H9 (cell line): ENCODE results near the gene TPP1. TPM values are rescaled to one million over a fixed set of nuclear protein-coding genes. Genes with fewer than 3 reads are reported as not detected.

ENCODE experiments used
- DNase-seq: peaks from one replicate; pipeline ENCODE4 v3.0.0-alpha.2; 2017
- H2AFZ ChIP-seq: one replicate; pipeline ENCODE4 v1.6.1; 2013; ENCODE audit warnings: mild to moderate bottlenecking, low read length, control low read depth, moderate library complexity
- H2AK5ac ChIP-seq: 2 replicates; pipeline ENCODE4 v1.6.1; 2013; ENCODE audit warnings: low read length, control low read depth, mixed read lengths; ENCODE audit not compliant: insufficient read length
- H2BK120ac ChIP-seq: one replicate; pipeline ENCODE4 v1.6.1; 2013; ENCODE audit warnings: low read depth, mild to moderate bottlenecking, low read length, control low read depth, inconsistent platforms; ENCODE audit not compliant: poor library complexity, severe bottlenecking
- H2BK12ac ChIP-seq: 2 replicates; pipeline ENCODE4 v1.6.1; 2013; ENCODE audit warnings: low read length, control low read depth, mixed read lengths, low read depth; ENCODE audit not compliant: insufficient read length
- H2BK15ac ChIP-seq: 2 replicates; pipeline ENCODE4 v1.6.1; 2013; ENCODE audit warnings: low read depth, low read length, control low read depth
- H2BK20ac ChIP-seq: one replicate; pipeline ENCODE4 v1.6.1; 2013; ENCODE audit warnings: low read depth, mild to moderate bottlenecking, low read length, control low read depth, inconsistent platforms; ENCODE audit not compliant: poor library complexity, severe bottlenecking
- H2BK5ac ChIP-seq: 2 replicates; pipeline ENCODE4 v1.6.1; 2013; ENCODE audit warnings: low read length, control low read depth, mixed read lengths; ENCODE audit not compliant: insufficient read length
- H3K14ac ChIP-seq: 2 replicates; pipeline ENCODE4 v1.6.1; 2013; ENCODE audit warnings: low read length, control low read depth; ENCODE audit not compliant: insufficient read depth
- H3K18ac ChIP-seq: 2 replicates; pipeline ENCODE4 v1.6.1; 2013; ENCODE audit warnings: low read depth, mild to moderate bottlenecking, mixed read lengths, low read length, control low read depth; ENCODE audit not compliant: insufficient read length
- H3K23ac ChIP-seq: 2 replicates; pipeline ENCODE4 v1.6.1; 2013; ENCODE audit warnings: low read length, control low read depth, mixed read lengths, low read depth; ENCODE audit not compliant: insufficient read length
- H3K23me2 ChIP-seq: 2 replicates; pipeline ENCODE4 v1.6.1; 2013; ENCODE audit warnings: low read depth, mild to moderate bottlenecking, mixed read lengths, low read length, control low read depth; ENCODE audit not compliant: insufficient read length, poor library complexity, severe bottlenecking
- H3K27ac ChIP-seq: 2 replicates; pipeline ENCODE4 v1.5.1; 2013; ENCODE audit warnings: low read length, control low read depth, mixed read lengths, low read depth; ENCODE audit not compliant: insufficient read length
- H3K27me3 ChIP-seq: 2 replicates; pipeline ENCODE4 v1.6.1; 2013; ENCODE audit warnings: low read length, control low read depth, inconsistent platforms; ENCODE audit not compliant: insufficient read depth
- H3K4ac ChIP-seq: 2 replicates; pipeline ENCODE4 v1.6.1; 2013; ENCODE audit warnings: low read depth, mild to moderate bottlenecking, control low read depth, inconsistent platforms, low read length, moderate library complexity
- H3K4me1 ChIP-seq: 2 replicates; pipeline ENCODE4 v1.6.1; 2013; ENCODE audit warnings: low read length, control low read depth, inconsistent platforms; ENCODE audit not compliant: insufficient read depth
- H3K4me2 ChIP-seq: 2 replicates; pipeline ENCODE4 v1.6.1; 2013; ENCODE audit warnings: low read length, control low read depth, mixed read lengths; ENCODE audit not compliant: insufficient read length, insufficient read depth
- H3K56ac ChIP-seq: 2 replicates; pipeline ENCODE4 v1.6.1; 2013; ENCODE audit warnings: low read depth, mild to moderate bottlenecking, mixed read lengths, low read length, control low read depth; ENCODE audit not compliant: insufficient read length
- H3K79me1 ChIP-seq: 2 replicates; pipeline ENCODE4 v1.6.1; 2013; ENCODE audit warnings: low read depth, mild to moderate bottlenecking, moderate library complexity, low read length, control low read depth, inconsistent platforms; ENCODE audit not compliant: insufficient read depth, poor library complexity, severe bottlenecking
- H3K79me2 ChIP-seq: 2 replicates; pipeline ENCODE4 v1.6.1; 2013; ENCODE audit warnings: low read length, control low read depth, inconsistent platforms; ENCODE audit not compliant: insufficient read depth
- H3K9ac ChIP-seq: 2 replicates; pipeline ENCODE4 v1.6.1; 2013; ENCODE audit warnings: low read length, control low read depth, mixed read lengths; ENCODE audit not compliant: insufficient read length; ENCODE audit errors: extremely low read depth
- H3K9me3 ChIP-seq: one replicate; pipeline ENCODE4 v1.6.1; 2013; ENCODE audit warnings: low read depth, low read length, inconsistent platforms; ENCODE audit not compliant: control insufficient read depth
- H3T11ph ChIP-seq: one replicate; pipeline ENCODE4 v1.6.1; 2013; ENCODE audit warnings: mild to moderate bottlenecking, low read length, control low read depth, inconsistent platforms
- H4K20me1 ChIP-seq: one replicate; pipeline ENCODE4 v1.6.1; 2013; ENCODE audit not compliant: control insufficient read depth, insufficient read length, insufficient read depth
- H4K5ac ChIP-seq: 2 replicates; pipeline ENCODE4 v1.6.1; 2013; ENCODE audit warnings: low read depth, mild to moderate bottlenecking, mixed read lengths, low read length, control low read depth; ENCODE audit not compliant: insufficient read length
- H4K8ac ChIP-seq: replicated peaks from 2 replicates; pipeline ENCODE4 v1.6.1; 2013; ENCODE audit warnings: low read length, control low read depth, mixed read lengths, low read depth; ENCODE audit not compliant: insufficient read length
- H4K91ac ChIP-seq: 2 replicates; pipeline ENCODE4 v1.6.1; 2013; ENCODE audit warnings: low read depth, mild to moderate bottlenecking, moderate library complexity, mixed read lengths, low read length, control low read depth; ENCODE audit not compliant: insufficient read length
- H3K27ac Mint-ChIP-seq, 3 experiments: 2 replicates in 2 of 3; 3 replicates in 1 of 3; pipeline ENCODE4 v1.8.0; 2020 to 2021; ENCODE audit warnings: mixed read lengths in 3 of 3, mild to moderate bottlenecking in 1 of 3, moderate library complexity in 1 of 3
- H3K27me3 Mint-ChIP-seq: 2 replicates; pipeline ENCODE4 v1.8.0; 2021; ENCODE audit warnings: low read depth, mild to moderate bottlenecking, moderate library complexity, mixed read lengths
- H3K36me3 Mint-ChIP-seq, 3 experiments: 2 replicates in 2 of 3; 3 replicates in 1 of 3; pipeline ENCODE4 v1.8.0; 2020 to 2021; ENCODE audit warnings: low read depth in 3 of 3, mixed read lengths in 3 of 3; ENCODE audit not compliant: insufficient read depth in 1 of 3
- H3K4me1 Mint-ChIP-seq, 2 experiments: 2 replicates each; pipeline ENCODE4 v1.8.0; 2020; ENCODE audit warnings: mixed read lengths in 2 of 2
- H3K4me3 Mint-ChIP-seq, 2 experiments: 2 replicates in 1 of 2; 3 replicates in 1 of 2; pipeline ENCODE4 v1.8.0; 2020 to 2021; ENCODE audit warnings: mild to moderate bottlenecking in 2 of 2, mixed read lengths in 2 of 2, moderate library complexity in 1 of 2
- H3K9me3 Mint-ChIP-seq, 2 experiments: 2 replicates in 1 of 2; 3 replicates in 1 of 2; pipeline ENCODE4 v1.8.0; 2020; ENCODE audit warnings: mild to moderate bottlenecking in 2 of 2, mixed read lengths in 2 of 2, moderate library complexity in 1 of 2
- WGBS: extraction: QIAGEN DNeasy Blood & Tissue Kit; methylation state at CpG from one replicate; pipeline ENCODE4 v1.1.7; 2013; ENCODE audit warnings: missing lambda C conversion rate, low lambda C conversion rate, mixed read lengths; ENCODE audit not compliant: insufficient read length; ENCODE audit errors: extremely low coverage; 5-methylcytosine and 5-hydroxymethylcytosine counted together
- total RNA-seq: library from RNA; stranded (reverse); gene quantifications from 2 replicates; pipeline ENCODE4 v1.2.1, GENCODE V29; 2021
- TF ChIP-seq, protein P1 (sequence below): fragments of 200-600 bp; sonication (generic); conservative IDR thresholded peaks from 3 replicates; pipeline ENCODE4 v1.8.0; 2021; ENCODE audit warnings: antibody characterized with exemption, mild to moderate bottlenecking

TPP1 gene
- total RNA-seq, 1 experiment from 2014 or later, result 37.2 TPM

DNA sequence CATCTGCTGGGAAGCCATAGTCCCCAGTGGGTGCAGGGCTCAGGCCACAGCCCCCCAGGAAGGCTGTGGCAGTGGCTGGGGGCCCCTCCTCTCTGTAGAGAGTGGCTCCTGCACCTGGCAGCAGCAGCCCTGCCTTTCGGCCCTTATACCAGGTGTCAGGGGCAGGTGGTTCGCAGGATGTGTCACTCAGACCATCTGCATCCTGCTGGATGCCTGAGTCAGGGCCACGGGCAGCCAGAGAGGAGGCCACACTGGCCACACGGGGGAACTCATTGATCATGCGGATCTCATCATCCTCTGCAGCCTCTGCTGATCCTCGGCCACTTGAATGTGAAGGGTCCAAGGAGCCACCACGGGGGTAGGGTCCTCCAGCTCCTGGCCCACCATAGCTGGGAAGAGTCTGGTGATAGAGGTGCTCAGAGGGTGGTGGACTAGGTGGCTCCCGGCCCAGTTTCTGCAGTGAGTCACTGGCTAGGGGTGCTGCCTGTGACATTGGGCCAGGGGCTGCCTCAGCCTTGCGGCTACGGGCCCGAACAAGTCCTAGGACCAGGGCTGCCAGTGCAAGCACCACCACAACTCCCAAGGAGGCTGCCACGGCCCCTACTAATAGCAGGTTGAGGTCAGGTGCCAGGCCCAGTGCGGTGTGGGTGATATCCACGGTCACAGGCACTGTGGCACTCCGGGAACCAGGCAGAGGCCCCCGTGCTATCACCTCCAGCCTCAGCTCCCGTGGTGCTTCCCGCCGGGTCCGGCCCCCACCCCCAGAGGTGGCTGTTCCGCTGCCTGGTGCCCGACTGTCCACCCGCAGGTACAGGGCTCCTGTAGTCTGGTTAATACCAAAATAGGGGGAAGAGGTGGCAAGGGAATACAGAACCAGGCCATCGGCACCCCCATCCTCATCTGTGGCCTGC lies 3.3 kb upstream of the TPP1 start:
- WGBS, result no CpG with 5 or more reads among the region's 24 CpGs
- Histone ChIP-seq H3K56ac (no peak overlapping the region), H3K4ac (no peak overlapping the region), H3K27ac (no peak overlapping the region), H3K14ac (no peak overlapping the region), H3T11ph (no peak overlapping the region), H3K79me1 (no peaks in the 10 kb centered on the region), H4K91ac (no peak overlapping the region), H2BK120ac (no peak overlapping the region), H3K4me1 (no peaks in the 10 kb centered on the region), H2BK20ac (no peak overlapping the region), H2BK12ac (no peak overlapping the region), H2AFZ (no peak overlapping the region), H3K4me2 (no peak overlapping the region), H3K23me2 (peaks cover 8% of the 10 kb centered on the region), H3K23ac (no peak overlapping the region), H3K27me3 (no peaks in the 10 kb centered on the region), H4K20me1 (no peaks in the 10 kb centered on the region), H2AK5ac (no peak overlapping the region), H3K18ac (no peak overlapping the region), H2BK15ac (no peak overlapping the region), H3K79me2 (no peaks in the 10 kb centered on the region), H3K9me3 (no peaks in the 10 kb centered on the region), H3K9ac (no peak overlapping the region), H4K8ac (no peak overlapping the region), H4K5ac (no peak overlapping the region), H2BK5ac (no peak overlapping the region)
- H3K27me3 Mint-ChIP-seq, result no peaks in the 10 kb centered on the region
- TF ChIP-seq, protein P1, sequence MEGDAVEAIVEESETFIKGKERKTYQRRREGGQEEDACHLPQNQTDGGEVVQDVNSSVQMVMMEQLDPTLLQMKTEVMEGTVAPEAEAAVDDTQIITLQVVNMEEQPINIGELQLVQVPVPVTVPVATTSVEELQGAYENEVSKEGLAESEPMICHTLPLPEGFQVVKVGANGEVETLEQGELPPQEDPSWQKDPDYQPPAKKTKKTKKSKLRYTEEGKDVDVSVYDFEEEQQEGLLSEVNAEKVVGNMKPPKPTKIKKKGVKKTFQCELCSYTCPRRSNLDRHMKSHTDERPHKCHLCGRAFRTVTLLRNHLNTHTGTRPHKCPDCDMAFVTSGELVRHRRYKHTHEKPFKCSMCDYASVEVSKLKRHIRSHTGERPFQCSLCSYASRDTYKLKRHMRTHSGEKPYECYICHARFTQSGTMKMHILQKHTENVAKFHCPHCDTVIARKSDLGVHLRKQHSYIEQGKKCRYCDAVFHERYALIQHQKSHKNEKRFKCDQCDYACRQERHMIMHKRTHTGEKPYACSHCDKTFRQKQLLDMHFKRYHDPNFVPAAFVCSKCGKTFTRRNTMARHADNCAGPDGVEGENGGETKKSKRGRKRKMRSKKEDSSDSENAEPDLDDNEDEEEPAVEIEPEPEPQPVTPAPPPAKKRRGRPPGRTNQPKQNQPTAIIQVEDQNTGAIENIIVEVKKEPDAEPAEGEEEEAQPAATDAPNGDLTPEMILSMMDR, result no peak
- peaks cover 0 to 17% (median 9%) of the 10 kb centered on the region in 3 experiments; a peak in 6 of 7 replicates for H3K36me3 Mint-ChIP-seq
- no peaks in the 10 kb centered on the region; a peak in 2 of 4 replicates for H3K4me1 Mint-ChIP-seq
- H3K27ac Mint-ChIP-seq, result no peak overlapping the region
- no peak overlapping the region for H3K4me3 Mint-ChIP-seq
- H3K9me3 Mint-ChIP-seq, result no peaks in the 10 kb centered on the region
- no peak for DNase-seq
